HG03378 (cell line): ENCODE data around the gene SHC2.

Source experiments
- ATAC-seq: cut with Tn5 transposase; IDR thresholded peaks from one replicate; pipeline ENCODE4 v1.9.1; 2021; ENCODE audit warnings: mild to moderate bottlenecking, moderate library complexity; ENCODE audit not compliant: unreplicated experiment

The SHC2 gene

GRCh38 chr19:376111-376470 is 84.7 kb downstream of the SHC2 start:
- no peak for ATAC-seq

- ATAC-seq, result no peak
Observed at GRCh38 chr19:375395-376110, 85.3 kb downstream of the SHC2 start.

- ATAC-seq, result no peak
Observed at GRCh38 chr19:374886-375235, 86.0 kb downstream of the SHC2 start.

- ATAC-seq, result no peak
Observed at GRCh38 chr19:374183-374885, 86.5 kb downstream of the SHC2 start.

- ATAC-seq, result no peak
Observed at GRCh38 chr19:373391-374182, 87.2 kb downstream of the SHC2 start.

- ATAC-seq, result no peak
Observed at GRCh38 chr19:372306-372890, 88.4 kb downstream of the SHC2 start.

GRCh38 chr19:371501-372168 is 89.2 kb downstream of the SHC2 start:
- ATAC-seq, result no peak

GRCh38 chr19:370641-371330 is 90.0 kb downstream of the SHC2 start:
- no peak for ATAC-seq

GRCh38 chr19:369876-370275 is 91.0 kb downstream of the SHC2 start:
- no peak for ATAC-seq

- ATAC-seq, result no peak
Observed at GRCh38 chr19:369256-369655, 91.6 kb downstream of the SHC2 start.

GRCh38 chr19:368630-369024 is 92.2 kb downstream of the SHC2 start:
- ATAC-seq, result no peak

GRCh38 chr19:367963-368629 is 92.7 kb downstream of the SHC2 start:
- no peak for ATAC-seq

GRCh38 chr19:367561-367960 is 93.3 kb downstream of the SHC2 start:
- ATAC-seq, result no peak

- ATAC-seq, result no peak
Observed at GRCh38 chr19:366951-367350, 93.9 kb downstream of the SHC2 start.
